WTC11 (cell line): Measurements from ENCODE around the gene LMAN2. TPM values are rescaled to one million over a fixed set of nuclear protein-coding genes. Genes with fewer than 3 reads are reported as not detected.

Experiments
- ATAC-seq: fragments of 200-7000 bp; cut with Tn5 transposase; 2 replicates; pipeline ENCODE4 v1.10.0; 2021; ENCODE audit warnings: mild to moderate bottlenecking, moderate library complexity
- CTCF ChIA-PET: fragments of 300-600 bp; sonication (Branson Sonifier 250); formaldehyde crosslinking; loops from one replicate; lab custom pipeline; 2021; ENCODE audit warnings: antibody characterized with exemption; lab: Charles Lee
- POLR2A ChIA-PET: fragments of 350-600 bp; sonication (Branson Sonifier 250); formaldehyde crosslinking; loops from one replicate; lab custom pipeline; 2021; ENCODE audit warnings: antibody characterized with exemption; lab: Charles Lee
- DNase-seq: peaks from one replicate; pipeline ENCODE4 v3.0.0; 2021; ENCODE audit warnings: low spot score
- H3K27ac Mint-ChIP-seq: 2 replicates; pipeline ENCODE4 v1.8.0; 2021; ENCODE audit warnings: mixed read lengths
- H3K27me3 Mint-ChIP-seq: 2 replicates; pipeline ENCODE4 v1.8.0; 2021; ENCODE audit warnings: low read depth, mild to moderate bottlenecking, moderate library complexity, mixed read lengths
- H3K36me3 Mint-ChIP-seq: 2 replicates; pipeline ENCODE4 v1.8.0; 2021; ENCODE audit warnings: mixed read lengths
- H3K4me1 Mint-ChIP-seq: 2 replicates; pipeline ENCODE4 v1.8.0; 2022; ENCODE audit warnings: mixed read lengths
- H3K4me3 Mint-ChIP-seq: 2 replicates; pipeline ENCODE4 v1.8.0; 2021; ENCODE audit warnings: mild to moderate bottlenecking, moderate library complexity, mixed read lengths
- H3K9me3 Mint-ChIP-seq: 2 replicates; pipeline ENCODE4 v1.8.0; 2021; ENCODE audit warnings: mixed read lengths
- ETV6 ChIP-seq: sonication (generic); formaldehyde crosslinking; IDR thresholded peaks from 2 replicates; pipeline ENCODE4 v1.8.1; 2022; ENCODE audit warnings: mild to moderate bottlenecking, missing genetic modification reagents
- FOXK1 ChIP-seq: sonication (generic); formaldehyde crosslinking; IDR thresholded peaks from 2 replicates; pipeline ENCODE4 v1.8.0; 2022; ENCODE audit warnings: mild to moderate bottlenecking, moderate library complexity, missing genetic modification reagents
- GABPB1 ChIP-seq: sonication (generic); formaldehyde crosslinking; IDR thresholded peaks from 2 replicates; pipeline ENCODE4 v1.8.1; 2023; ENCODE audit warnings: mild to moderate bottlenecking, missing genetic modification reagents
- JUN ChIP-seq: sonication (generic); formaldehyde crosslinking; IDR thresholded peaks from 2 replicates; pipeline ENCODE4 v1.8.0; 2023; ENCODE audit warnings: mild to moderate bottlenecking, missing genetic modification reagents
- total RNA-seq: library from RNA; stranded (reverse); gene quantifications from 3 replicates; pipeline ENCODE4 v1.2.3, GENCODE V29; 2021
- TF ChIP-seq, protein P1 (sequence below): fragments of 250-450 bp; sonication (Bioruptor Pico); IDR thresholded peaks from 2 replicates; pipeline ENCODE4 v1.9.0; 2021; ENCODE audit warnings: moderate library complexity, mild to moderate bottlenecking, inconsistent platforms, borderline replicate concordance
- TF ChIP-seq, protein P2 (sequence below): sonication (generic); formaldehyde crosslinking; IDR thresholded peaks from 2 replicates; pipeline ENCODE4 v1.8.0; 2022; ENCODE audit warnings: mild to moderate bottlenecking, missing genetic modification reagents
- TF ChIP-seq, protein P3 (sequence below): sonication (generic); formaldehyde crosslinking; IDR thresholded peaks from 2 replicates; pipeline ENCODE4 v1.8.1; 2022; ENCODE audit warnings: low read depth, mild to moderate bottlenecking, moderate library complexity, missing genetic modification reagents, borderline replicate concordance
- TF ChIP-seq, protein P4 (sequence below): sonication (generic); formaldehyde crosslinking; IDR thresholded peaks from 2 replicates; pipeline ENCODE4 v1.8.1; 2023; ENCODE audit warnings: mild to moderate bottlenecking, missing genetic modification reagents
- TF ChIP-seq, protein P5 (sequence below): sonication (generic); formaldehyde crosslinking; IDR thresholded peaks from 2 replicates; pipeline ENCODE4 v1.8.0; 2023; ENCODE audit warnings: missing genetic modification reagents, mild to moderate bottlenecking, borderline replicate concordance
- TF ChIP-seq, protein P6 (sequence below): sonication (generic); formaldehyde crosslinking; IDR thresholded peaks from 2 replicates; pipeline ENCODE4 v1.8.0; 2022; ENCODE audit warnings: missing genetic modification reagents

Gene LMAN2
- total RNA-seq, 1 experiment from 2014 or later, result 162 TPM

DNA sequence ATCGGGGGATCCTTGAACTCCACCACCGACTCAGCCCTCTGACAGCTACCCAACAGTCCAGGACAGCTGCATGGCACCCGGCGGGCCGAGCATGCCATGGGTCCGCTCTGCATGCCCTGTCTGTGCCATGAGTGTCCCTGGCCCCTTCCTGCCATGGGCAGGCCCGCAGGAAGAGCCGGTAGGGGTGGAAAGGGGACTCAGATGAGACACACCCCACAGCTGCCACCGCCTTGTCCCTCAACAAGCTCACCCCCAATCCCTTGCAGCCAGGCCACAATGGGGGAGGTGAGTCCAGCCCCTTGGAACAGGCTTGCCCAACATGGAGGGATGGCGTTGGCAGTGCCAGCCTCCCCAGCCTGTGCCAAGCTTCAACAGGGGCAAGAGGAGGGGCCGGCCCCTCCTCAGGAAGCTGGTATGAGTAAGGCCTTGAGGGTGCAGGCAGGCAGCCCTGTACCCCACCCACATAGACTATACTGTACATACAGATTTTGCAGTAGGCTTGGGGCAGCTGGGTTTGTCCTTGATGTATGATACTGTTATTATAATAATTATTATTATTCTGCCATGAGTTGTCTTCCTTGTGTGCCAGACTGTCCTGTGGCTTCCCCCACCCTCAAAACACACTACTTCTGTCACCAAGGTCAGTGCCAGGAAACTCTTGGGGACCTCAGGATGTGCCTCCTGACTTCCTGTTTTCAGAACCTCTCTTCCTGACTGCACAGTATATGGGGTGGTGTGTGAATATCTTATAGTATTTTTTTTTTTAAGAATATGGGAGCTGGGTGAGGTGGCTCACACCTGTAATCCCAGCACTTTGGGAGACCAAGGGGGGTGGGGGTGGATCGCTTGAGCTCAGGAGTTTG, 20.8 kb upstream of the LMAN2 start:
- Mint-ChIP-seq H3K4me3 (peak overlapping the region; percentile 66; the same call in 1 of the 2 replicates), H3K9me3 (no peaks in the 10 kb centered on the region), H3K27me3 (peaks cover 5% of the 10 kb centered on the region), H3K27ac (no peak overlapping the region)
- DNase-seq, result no peak
- ATAC-seq, result no peak
- CTCF ChIA-PET, result interaction anchor here (0.6 to 13.2 kb wide), 13 partner anchors 7 to 129 kb away, joined by 3 to 216 read pairs (median 55); partner anchors contain the start of genes GRK6, PFN3, PRR7 and SLC34A1
- TF ChIP-seq JUN (CRISPR knock-in tag), result no peak
- TF ChIP-seq, protein P1, sequence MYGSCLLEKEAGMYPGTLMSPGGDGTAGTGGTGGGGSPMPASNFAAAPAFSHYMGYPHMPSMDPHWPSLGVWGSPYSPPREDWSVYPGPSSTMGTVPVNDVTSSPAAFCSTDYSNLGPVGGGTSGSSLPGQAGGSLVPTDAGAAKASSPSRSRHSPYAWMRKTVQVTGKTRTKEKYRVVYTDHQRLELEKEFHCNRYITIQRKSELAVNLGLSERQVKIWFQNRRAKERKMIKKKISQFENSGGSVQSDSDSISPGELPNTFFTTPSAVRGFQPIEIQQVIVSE (CRISPR knock-in tag), result no peak
- TF ChIP-seq, protein P2, sequence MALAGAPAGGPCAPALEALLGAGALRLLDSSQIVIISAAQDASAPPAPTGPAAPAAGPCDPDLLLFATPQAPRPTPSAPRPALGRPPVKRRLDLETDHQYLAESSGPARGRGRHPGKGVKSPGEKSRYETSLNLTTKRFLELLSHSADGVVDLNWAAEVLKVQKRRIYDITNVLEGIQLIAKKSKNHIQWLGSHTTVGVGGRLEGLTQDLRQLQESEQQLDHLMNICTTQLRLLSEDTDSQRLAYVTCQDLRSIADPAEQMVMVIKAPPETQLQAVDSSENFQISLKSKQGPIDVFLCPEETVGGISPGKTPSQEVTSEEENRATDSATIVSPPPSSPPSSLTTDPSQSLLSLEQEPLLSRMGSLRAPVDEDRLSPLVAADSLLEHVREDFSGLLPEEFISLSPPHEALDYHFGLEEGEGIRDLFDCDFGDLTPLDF (CRISPR knock-in tag), result no peak
- TF ChIP-seq, protein P3, sequence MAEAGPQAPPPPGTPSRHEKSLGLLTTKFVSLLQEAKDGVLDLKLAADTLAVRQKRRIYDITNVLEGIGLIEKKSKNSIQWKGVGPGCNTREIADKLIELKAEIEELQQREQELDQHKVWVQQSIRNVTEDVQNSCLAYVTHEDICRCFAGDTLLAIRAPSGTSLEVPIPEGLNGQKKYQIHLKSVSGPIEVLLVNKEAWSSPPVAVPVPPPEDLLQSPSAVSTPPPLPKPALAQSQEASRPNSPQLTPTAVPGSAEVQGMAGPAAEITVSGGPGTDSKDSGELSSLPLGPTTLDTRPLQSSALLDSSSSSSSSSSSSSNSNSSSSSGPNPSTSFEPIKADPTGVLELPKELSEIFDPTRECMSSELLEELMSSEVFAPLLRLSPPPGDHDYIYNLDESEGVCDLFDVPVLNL (CRISPR knock-in tag), result no peak
- TF ChIP-seq, protein P4, sequence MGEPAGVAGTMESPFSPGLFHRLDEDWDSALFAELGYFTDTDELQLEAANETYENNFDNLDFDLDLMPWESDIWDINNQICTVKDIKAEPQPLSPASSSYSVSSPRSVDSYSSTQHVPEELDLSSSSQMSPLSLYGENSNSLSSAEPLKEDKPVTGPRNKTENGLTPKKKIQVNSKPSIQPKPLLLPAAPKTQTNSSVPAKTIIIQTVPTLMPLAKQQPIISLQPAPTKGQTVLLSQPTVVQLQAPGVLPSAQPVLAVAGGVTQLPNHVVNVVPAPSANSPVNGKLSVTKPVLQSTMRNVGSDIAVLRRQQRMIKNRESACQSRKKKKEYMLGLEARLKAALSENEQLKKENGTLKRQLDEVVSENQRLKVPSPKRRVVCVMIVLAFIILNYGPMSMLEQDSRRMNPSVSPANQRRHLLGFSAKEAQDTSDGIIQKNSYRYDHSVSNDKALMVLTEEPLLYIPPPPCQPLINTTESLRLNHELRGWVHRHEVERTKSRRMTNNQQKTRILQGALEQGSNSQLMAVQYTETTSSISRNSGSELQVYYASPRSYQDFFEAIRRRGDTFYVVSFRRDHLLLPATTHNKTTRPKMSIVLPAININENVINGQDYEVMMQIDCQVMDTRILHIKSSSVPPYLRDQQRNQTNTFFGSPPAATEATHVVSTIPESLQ (CRISPR knock-in tag), result no peak
- TF ChIP-seq, all 79 proteins: peak for 0
- H3K36me3 Mint-ChIP-seq, result peaks cover 13% of the 10 kb centered on the region
- H3K4me1 Mint-ChIP-seq, result peaks cover 47% of the 10 kb centered on the region
- POLR2A ChIA-PET, result interaction anchor here (1.1 to 1.3 kb wide), 3 partner anchors 10 to 36 kb away, joined by 3 to 5 read pairs (median 3); no protein-coding TSS in a partner anchor

DNA sequence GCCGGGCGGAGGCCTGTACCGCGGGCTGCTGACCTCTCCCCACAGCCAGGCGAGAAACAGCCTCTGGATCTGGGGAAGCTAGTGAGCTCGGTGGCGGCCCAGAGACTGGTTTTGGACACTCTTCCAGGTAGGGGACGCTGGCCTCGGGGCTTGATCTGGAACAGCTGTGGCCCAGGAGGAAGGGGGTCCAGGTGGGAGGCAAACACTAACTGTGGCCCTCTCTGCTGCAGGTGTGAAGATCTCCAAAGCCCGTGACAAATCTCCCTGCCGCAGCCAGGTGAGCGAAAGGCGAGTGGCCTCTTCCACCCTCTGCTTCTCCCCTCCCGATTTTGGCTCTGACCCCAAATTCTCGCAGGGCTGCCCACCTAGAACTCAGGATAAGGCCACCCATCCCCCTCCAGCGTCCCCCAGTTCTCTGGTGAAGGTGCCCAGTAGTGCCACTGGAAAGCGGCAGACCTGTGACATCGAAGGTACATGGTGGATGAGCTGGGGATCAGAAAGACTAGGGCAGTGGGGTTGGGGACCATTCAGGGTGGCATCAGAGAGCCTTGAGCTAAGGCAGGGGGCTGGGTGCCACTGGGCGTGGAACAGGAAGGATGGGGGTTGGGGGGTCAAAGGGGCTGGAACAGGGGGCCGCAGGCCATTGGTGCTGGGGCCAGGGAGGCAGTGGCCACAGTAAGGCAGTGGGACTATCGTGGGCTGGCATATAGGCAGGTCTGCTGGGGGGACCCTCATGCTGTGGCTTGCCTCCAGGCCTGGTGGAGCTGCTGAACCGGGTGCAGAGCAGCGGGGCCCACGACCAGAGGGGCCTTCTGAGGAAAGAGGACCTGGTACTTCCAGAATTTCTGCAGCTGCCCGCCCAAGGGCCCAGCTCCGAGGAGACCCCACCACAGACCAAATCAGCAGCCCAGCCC, 19.9 kb upstream of the LMAN2 start:
- ATAC-seq (no peak), DNase-seq (no peak)
- Mint-ChIP-seq H3K4me3 (peak overlapping the region; percentile 66), H3K9me3 (no peaks in the 10 kb centered on the region), H3K27me3 (peaks cover 5% of the 10 kb centered on the region), H3K27ac (peak overlapping the region; percentile 72), H3K36me3 (peaks cover 13% of the 10 kb centered on the region), H3K4me1 (peaks cover 50% of the 10 kb centered on the region)
- ChIA-PET CTCF (interaction anchor here (0.6 to 13.2 kb wide), 41 partner anchors 7 to 829 kb away, joined by 3 to 216 read pairs (median 7); partner anchors contain the start of genes F12, FGFR4, GRK6 and LMAN2), POLR2A (interaction anchor here (0.6 to 1.8 kb wide), 12 partner anchors 11 to 166 kb away, joined by 3 to 9 read pairs (median 4); partner anchors contain the start of genes GRK6, LMAN2, MXD3 and PDLIM7)
- TF ChIP-seq, protein P2 (CRISPR knock-in tag), result no peak
- TF ChIP-seq, protein P5, sequence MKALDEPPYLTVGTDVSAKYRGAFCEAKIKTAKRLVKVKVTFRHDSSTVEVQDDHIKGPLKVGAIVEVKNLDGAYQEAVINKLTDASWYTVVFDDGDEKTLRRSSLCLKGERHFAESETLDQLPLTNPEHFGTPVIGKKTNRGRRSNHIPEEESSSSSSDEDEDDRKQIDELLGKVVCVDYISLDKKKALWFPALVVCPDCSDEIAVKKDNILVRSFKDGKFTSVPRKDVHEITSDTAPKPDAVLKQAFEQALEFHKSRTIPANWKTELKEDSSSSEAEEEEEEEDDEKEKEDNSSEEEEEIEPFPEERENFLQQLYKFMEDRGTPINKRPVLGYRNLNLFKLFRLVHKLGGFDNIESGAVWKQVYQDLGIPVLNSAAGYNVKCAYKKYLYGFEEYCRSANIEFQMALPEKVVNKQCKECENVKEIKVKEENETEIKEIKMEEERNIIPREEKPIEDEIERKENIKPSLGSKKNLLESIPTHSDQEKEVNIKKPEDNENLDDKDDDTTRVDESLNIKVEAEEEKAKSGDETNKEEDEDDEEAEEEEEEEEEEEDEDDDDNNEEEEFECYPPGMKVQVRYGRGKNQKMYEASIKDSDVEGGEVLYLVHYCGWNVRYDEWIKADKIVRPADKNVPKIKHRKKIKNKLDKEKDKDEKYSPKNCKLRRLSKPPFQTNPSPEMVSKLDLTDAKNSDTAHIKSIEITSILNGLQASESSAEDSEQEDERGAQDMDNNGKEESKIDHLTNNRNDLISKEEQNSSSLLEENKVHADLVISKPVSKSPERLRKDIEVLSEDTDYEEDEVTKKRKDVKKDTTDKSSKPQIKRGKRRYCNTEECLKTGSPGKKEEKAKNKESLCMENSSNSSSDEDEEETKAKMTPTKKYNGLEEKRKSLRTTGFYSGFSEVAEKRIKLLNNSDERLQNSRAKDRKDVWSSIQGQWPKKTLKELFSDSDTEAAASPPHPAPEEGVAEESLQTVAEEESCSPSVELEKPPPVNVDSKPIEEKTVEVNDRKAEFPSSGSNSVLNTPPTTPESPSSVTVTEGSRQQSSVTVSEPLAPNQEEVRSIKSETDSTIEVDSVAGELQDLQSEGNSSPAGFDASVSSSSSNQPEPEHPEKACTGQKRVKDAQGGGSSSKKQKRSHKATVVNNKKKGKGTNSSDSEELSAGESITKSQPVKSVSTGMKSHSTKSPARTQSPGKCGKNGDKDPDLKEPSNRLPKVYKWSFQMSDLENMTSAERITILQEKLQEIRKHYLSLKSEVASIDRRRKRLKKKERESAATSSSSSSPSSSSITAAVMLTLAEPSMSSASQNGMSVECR (CRISPR knock-in tag), result no peak; the same call in 1 of the 2 replicates
- TF ChIP-seq FOXK1 (CRISPR knock-in tag) (peak; percentile 10; the same call in 1 of the 2 replicates), ETV6 (CRISPR knock-in tag) (0 out of 2 replicates have a peak, but pooled peaks have one; percentile 12), GABPB1 (no peak)
- TF ChIP-seq, protein P4 (CRISPR knock-in tag), result no peak
- TF ChIP-seq, protein P6, sequence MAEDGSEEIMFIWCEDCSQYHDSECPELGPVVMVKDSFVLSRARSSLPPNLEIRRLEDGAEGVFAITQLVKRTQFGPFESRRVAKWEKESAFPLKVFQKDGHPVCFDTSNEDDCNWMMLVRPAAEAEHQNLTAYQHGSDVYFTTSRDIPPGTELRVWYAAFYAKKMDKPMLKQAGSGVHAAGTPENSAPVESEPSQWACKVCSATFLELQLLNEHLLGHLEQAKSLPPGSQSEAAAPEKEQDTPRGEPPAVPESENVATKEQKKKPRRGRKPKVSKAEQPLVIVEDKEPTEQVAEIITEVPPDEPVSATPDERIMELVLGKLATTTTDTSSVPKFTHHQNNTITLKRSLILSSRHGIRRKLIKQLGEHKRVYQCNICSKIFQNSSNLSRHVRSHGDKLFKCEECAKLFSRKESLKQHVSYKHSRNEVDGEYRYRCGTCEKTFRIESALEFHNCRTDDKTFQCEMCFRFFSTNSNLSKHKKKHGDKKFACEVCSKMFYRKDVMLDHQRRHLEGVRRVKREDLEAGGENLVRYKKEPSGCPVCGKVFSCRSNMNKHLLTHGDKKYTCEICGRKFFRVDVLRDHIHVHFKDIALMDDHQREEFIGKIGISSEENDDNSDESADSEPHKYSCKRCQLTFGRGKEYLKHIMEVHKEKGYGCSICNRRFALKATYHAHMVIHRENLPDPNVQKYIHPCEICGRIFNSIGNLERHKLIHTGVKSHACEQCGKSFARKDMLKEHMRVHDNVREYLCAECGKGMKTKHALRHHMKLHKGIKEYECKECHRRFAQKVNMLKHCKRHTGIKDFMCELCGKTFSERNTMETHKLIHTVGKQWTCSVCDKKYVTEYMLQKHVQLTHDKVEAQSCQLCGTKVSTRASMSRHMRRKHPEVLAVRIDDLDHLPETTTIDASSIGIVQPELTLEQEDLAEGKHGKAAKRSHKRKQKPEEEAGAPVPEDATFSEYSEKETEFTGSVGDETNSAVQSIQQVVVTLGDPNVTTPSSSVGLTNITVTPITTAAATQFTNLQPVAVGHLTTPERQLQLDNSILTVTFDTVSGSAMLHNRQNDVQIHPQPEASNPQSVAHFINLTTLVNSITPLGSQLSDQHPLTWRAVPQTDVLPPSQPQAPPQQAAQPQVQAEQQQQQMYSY (CRISPR knock-in tag), result no peak
